LoVo (cell line): Measurements from ENCODE around the gene EPHA4.

Experiments used
- DNase-seq: peaks from one replicate; pipeline ENCODE4 v3.0.0-alpha.2; 2016; ENCODE audit warnings: low spot score

Gene EPHA4

GRCh38 chr2:221572219-221572820 lies at the start of gene EPHA4:
Gene EPHA4 (minus strand): TSS chr2:221572304. CDS start chr2:221572248, 56 bp downstream.
- peak; percentile 85 for DNase-seq

- no peak for DNase-seq
These were observed 45.9 kb upstream of the EPHA4 start for GRCh38 chr2:221618007-221618406.

GRCh38 chr2:221616561-221616960 lies 44.5 kb upstream of the EPHA4 start:
- no peak for DNase-seq

GRCh38 chr2:221614274-221614673 lies 42.2 kb upstream of the EPHA4 start:
- DNase-seq = no peak

GRCh38 chr2:221612800-221613199 lies 40.7 kb upstream of the EPHA4 start:
- no peak for DNase-seq

GRCh38 chr2:221612161-221612560 lies 40.1 kb upstream of the EPHA4 start:
- DNase-seq = no peak

GRCh38 chr2:221610675-221611074 lies 38.6 kb upstream of the EPHA4 start:
- no peak for DNase-seq

GRCh38 chr2:221610255-221610654 lies 38.2 kb upstream of the EPHA4 start:
- DNase-seq = no peak

GRCh38 chr2:221608442-221608841 lies 36.3 kb upstream of the EPHA4 start:
- DNase-seq = no peak

GRCh38 chr2:221606424-221606823 lies 34.3 kb upstream of the EPHA4 start:
- no peak for DNase-seq

GRCh38 chr2:221605751-221606240 lies 33.7 kb upstream of the EPHA4 start:
- DNase-seq = no peak

GRCh38 chr2:221602938-221603337 lies 30.8 kb upstream of the EPHA4 start:
- DNase-seq = no peak

GRCh38 chr2:221601376-221601775 lies 29.3 kb upstream of the EPHA4 start:
- no peak for DNase-seq

GRCh38 chr2:221600388-221600787 lies 28.3 kb upstream of the EPHA4 start:
- no peak for DNase-seq

- DNase-seq = peak; percentile 40
These were observed 24.1 kb upstream of the EPHA4 start for GRCh38 chr2:221596192-221596591.

GRCh38 chr2:221590861-221591365 lies 18.8 kb upstream of the EPHA4 start:
- no peak for DNase-seq

GRCh38 chr2:221589696-221590095 lies 17.6 kb upstream of the EPHA4 start:
- no peak for DNase-seq

GRCh38 chr2:221588306-221588985 lies 16.3 kb upstream of the EPHA4 start:
- no peak for DNase-seq

GRCh38 chr2:221581986-221582385 lies 9.9 kb upstream of the EPHA4 start:
- no peak for DNase-seq

GRCh38 chr2:221574231-221574570 lies 2.1 kb upstream of the EPHA4 start:
- DNase-seq = no peak

- peak; percentile 73 for DNase-seq
These were observed 1.5 kb upstream of the EPHA4 start for GRCh38 chr2:221573430-221574230.

- DNase-seq = no peak
These were observed 821 bp upstream of the EPHA4 start for GRCh38 chr2:221572821-221573429.
